ENCODE results near the gene RNF215. TPM values are rescaled to one million over a fixed set of nuclear protein-coding genes. Genes with fewer than 3 reads are reported as not detected.
A peak's percentile ranks its signal among the peaks of the same experiment; 100 is the strongest.

Gene RNF215
- 20.5 and 23.2 TPM in 2 replicates for total RNA-seq (2014; rRNA removed; shearing (Covaris generic))

- in situ Hi-C loops (cut with HindIII; ENCODE audit: low sequenced_read_pairs) = no loop called here
- DNase-seq (ENCODE audit: low spot score) = peak; percentile 85
Observed at GRCh38 chr22:30386960-30387827, at the start of gene RNF215. RNF215 (minus strand) TSS chr22:30387411; CDS start chr22:30387313, 98 bp downstream.

DNA sequence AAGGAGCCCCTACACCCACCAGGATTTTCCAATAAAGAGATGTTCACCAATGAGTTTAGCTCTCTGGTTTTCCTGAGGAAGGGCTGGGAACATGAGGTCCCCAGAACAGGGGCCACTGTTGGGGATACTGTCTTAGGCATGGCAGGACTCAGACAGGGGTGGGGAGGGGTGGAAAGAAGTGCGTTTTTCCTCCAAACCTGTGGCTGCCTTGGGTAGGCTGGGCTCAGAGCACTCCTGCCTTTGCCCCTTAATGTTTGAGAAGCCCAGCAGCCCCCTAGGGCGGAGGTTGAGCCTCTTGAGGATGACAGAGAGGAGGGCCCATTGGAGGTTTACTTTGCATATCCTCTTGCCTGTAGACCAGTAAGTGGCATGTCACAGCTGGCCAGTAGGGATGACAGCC, 49.0 kb upstream of the RNF215 start:
- DNase-seq (ENCODE audit: low spot score) = no peak
- in situ Hi-C loops (cut with HindIII; ENCODE audit: low sequenced_read_pairs) = no loop called here

GRCh38 chr22:30435674-30436126, 48.5 kb upstream of the RNF215 start:
- in situ Hi-C loops (cut with HindIII; ENCODE audit: low sequenced_read_pairs) = no loop called here
- no peak for DNase-seq (ENCODE audit: low spot score)

- no peak for DNase-seq (ENCODE audit: low spot score)
- in situ Hi-C loops (cut with HindIII; ENCODE audit: low sequenced_read_pairs) = no loop called here
Observed at GRCh38 chr22:30434843-30435242, 47.6 kb upstream of the RNF215 start.

DNA sequence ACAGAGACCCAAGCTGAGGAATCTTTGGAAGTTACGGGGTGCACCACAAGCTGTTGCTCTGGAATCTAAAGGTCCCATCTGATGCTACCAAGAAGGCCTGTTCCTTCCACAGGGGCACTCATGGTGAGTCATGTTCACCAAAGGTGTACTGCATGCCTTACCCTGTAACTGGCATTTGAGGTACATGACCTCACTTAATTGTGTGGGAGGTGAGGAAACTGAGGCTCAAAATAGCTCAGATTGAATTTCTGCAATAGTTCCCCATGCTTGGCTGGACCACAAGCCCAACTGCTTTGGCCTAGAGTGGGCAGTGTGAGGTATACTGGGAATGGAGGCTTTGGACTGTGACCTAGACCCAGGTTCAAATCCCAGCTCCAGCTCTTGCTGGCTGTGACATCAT, 46.6 kb upstream of the RNF215 start:
- DNase-seq (ENCODE audit: low spot score) = no peak
- in situ Hi-C loops (cut with HindIII; ENCODE audit: low sequenced_read_pairs) = no loop called here

DNA sequence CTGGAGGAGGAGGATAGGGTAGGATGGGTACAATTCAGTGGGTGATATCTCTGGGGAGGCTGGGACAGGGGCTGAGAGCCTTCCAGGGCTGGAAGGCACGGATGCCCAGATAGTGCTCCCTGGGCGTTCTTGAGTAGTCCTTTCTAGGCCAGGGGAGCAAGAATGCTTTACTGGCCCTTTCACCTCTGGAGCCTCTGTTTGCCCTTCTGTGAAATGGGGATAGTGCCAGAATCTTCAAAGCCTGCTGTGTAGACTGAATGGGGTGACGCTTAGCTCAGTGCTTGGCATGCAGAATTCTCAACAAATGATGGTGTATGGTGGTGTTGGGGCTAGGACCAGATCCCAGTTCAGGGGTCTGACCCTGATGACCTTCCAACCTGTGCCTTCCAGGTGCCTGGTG, 46.0 kb upstream of the RNF215 start:
- DNase-seq (ENCODE audit: low spot score) = no peak
- in situ Hi-C loops (cut with HindIII; ENCODE audit: low sequenced_read_pairs) = no loop called here

GRCh38 chr22:30432520-30432919, 45.3 kb upstream of the RNF215 start:
- in situ Hi-C loops (cut with HindIII; ENCODE audit: low sequenced_read_pairs) = no loop called here
- DNase-seq (ENCODE audit: low spot score) = no peak

- DNase-seq (ENCODE audit: low spot score) = no peak
- in situ Hi-C loops (cut with HindIII; ENCODE audit: low sequenced_read_pairs) = no loop called here
Observed at GRCh38 chr22:30432096-30432495, 44.9 kb upstream of the RNF215 start.

DNA sequence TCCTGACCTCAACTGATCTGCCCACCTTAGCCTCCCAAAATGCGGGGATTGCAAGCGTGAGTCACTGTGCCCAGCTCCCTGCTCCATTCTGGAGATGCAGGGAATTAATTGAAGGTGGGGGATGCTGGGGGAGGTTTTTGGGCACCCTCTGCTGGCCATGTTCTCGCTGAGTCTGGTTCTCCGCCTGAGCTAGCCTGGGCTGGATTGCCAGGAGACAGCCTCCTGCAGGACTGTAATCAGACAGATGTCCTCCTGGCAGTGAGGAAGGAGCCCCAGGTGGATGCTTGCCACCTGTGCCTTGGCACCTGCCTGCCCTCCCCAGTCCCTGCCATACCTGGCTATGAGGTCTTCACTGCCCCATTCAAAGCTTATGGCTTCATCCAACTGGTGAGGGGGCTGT, 43.7 kb upstream of the RNF215 start:
- peak; percentile 56 for DNase-seq (ENCODE audit: low spot score)
- in situ Hi-C loops (cut with HindIII; ENCODE audit: low sequenced_read_pairs) = no loop called here

DNA sequence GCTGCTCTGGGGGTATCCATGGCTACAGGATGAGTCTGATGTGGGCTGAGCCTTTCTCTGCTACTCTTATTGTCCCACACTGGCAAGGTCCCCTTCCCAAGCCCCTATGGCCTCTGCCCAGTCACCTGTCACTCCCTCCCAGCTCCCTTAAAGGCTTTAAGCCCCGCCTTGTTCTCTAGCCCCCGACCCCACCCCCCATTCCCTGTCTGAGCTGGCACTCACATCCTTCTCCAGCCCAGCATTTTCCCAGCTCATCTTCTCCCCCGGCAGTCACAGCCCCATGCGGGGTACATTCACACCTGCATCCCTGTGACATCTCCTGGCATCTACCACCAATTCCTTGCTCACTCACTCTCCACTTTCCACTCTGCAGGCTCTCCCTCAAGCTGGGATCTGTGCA, 42.7 kb upstream of the RNF215 start:
- in situ Hi-C loops (cut with HindIII; ENCODE audit: low sequenced_read_pairs) = no loop called here
- no peak for DNase-seq (ENCODE audit: low spot score)

DNA sequence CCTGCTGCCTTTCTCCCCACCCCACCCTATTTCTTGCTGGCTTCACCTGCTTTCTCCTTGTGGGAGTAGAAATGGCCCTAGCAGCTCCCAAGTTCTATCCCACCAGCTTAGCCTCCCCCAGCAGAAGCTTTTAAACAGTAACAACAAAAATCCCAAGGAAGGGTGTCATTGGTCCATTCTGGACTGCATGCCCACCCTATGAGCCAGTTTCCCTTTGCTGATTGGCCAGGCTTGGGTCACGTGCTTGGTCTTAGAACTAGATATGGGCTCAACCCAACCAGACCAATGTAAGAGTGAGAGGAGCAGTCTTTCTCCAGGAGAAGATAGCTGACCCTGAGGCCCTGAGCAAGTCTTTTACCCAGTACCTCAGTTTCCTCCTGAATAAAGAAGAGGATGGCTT, 40.7 kb upstream of the RNF215 start:
- no peak for DNase-seq (ENCODE audit: low spot score)
- in situ Hi-C loops (cut with HindIII; ENCODE audit: low sequenced_read_pairs) = no loop called here

GRCh38 chr22:30426388-30427353, 39.5 kb upstream of the RNF215 start:
- in situ Hi-C loops (cut with HindIII; ENCODE audit: low sequenced_read_pairs) = no loop called here
- peak; percentile 71 for DNase-seq (ENCODE audit: low spot score)

DNA sequence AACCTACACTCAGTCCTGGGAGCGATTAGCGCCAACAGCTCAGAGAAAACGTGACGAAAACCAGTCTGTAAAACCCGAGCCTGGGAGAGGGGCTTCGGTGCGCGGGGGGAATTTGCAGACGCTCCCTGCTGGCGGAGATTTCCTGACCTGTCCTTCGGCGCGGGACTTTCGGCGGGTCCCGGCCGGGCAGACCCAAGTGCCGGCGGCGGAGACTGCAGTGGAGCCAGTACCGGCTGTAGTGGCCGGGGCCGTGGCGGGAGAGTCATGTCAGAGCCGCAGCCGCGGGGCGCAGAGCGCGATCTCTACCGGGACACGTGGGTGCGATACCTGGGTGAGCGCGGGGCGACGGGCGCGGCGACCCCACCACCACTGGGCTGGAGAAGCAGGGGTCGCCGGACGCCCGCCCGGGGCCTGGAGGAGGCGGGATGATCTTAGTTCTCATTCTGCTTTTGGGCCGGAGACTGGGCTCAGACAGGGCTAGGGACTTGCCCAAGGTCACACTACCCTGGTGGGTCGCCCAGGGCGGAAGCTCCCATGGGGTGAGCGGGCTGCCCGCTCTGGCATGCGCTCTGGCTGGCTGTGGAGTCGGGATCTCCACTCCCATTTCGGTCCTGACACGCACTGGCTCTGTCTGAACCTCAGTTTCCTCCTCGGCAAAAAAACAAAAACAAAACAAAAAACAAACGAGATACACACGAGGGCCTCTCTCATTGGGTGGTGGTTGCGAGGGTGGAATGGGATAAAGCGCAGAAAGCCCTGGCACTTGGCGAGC, 38.6 kb upstream of the RNF215 start, which contains the start of gene MTFP1:
Gene MTFP1 (plus strand): TSS at position 153 of the 772 bp plus-strand sequence. CDS start 112 bp downstream, at position 265.
- in situ Hi-C loops (cut with HindIII; ENCODE audit: low sequenced_read_pairs) = no loop called here
- peak; percentile 65 for DNase-seq (ENCODE audit: low spot score)

DNA sequence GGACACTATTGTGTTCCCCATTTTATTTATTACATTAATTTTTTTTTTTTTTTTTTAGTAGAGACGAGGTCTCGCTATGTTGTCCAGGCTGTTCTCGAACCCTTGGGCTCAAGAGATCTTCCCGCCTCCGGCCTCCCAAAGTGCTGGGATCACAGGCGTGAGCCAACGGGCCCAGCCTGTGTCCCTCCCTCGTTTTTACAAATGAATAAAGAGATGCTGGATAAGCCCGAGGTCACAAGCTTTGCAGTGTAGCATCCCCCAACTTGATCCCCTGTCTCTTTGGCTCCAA, 38.1 kb upstream of the RNF215 start:
- no peak for DNase-seq (ENCODE audit: low spot score)
- in situ Hi-C loops (cut with HindIII; ENCODE audit: low sequenced_read_pairs) = no loop called here

- in situ Hi-C loops (cut with HindIII; ENCODE audit: low sequenced_read_pairs) = no loop called here
- no peak for DNase-seq (ENCODE audit: low spot score)
Observed at GRCh38 chr22:30424534-30425326, 37.5 kb upstream of the RNF215 start.

GRCh38 chr22:30423959-30424533, 36.8 kb upstream of the RNF215 start:
- DNase-seq (ENCODE audit: low spot score) = peak; percentile 99
- in situ Hi-C loops (cut with HindIII; ENCODE audit: low sequenced_read_pairs) = no loop called here

- peak; percentile 48 for DNase-seq (ENCODE audit: low spot score)
- in situ Hi-C loops (cut with HindIII; ENCODE audit: low sequenced_read_pairs) = no loop called here
Observed at GRCh38 chr22:30423301-30423958, 36.2 kb upstream of the RNF215 start.

All from G401 (cell line).